Keratinocyte (primary cell): ENCODE data around the gene NLGN1. TPM values are rescaled to one million over a fixed set of nuclear protein-coding genes. Genes with fewer than 3 reads are reported as not detected.

Source experiments
- DNase-seq: peaks from one replicate; pipeline ENCODE4 v3.0.0-alpha.2; 2011; ENCODE audit warnings: low read depth, missing footprints, low spot score
- FAIRE-seq: peaks from 2 replicates; lab custom pipeline; 2011; peaks lifted over from hg19 to GRCh38; lab: Jason Lieb, UNC
- H2AFZ ChIP-seq: 2 replicates; pipeline ENCODE4 v1.6.0; 2012; ENCODE audit warnings: low read length, control low read depth, inconsistent platforms; ENCODE audit not compliant: control insufficient read depth
- H3K27ac ChIP-seq: 2 replicates; pipeline ENCODE4 v1.5.1; 2011; ENCODE audit warnings: low read length; ENCODE audit not compliant: control insufficient read depth, insufficient read depth
- H3K27me3 ChIP-seq: 3 replicates; pipeline ENCODE4 v1.6.0; 2011; ENCODE audit warnings: low read length; ENCODE audit not compliant: control insufficient read depth, insufficient read depth; ENCODE audit errors: extremely low read depth
- H3K36me3 ChIP-seq, 2 experiments: 2 replicates in 1 of 2; 3 replicates in 1 of 2; pipeline ENCODE4 v1.5.1; 2011; ENCODE audit warnings: low read length in 2 of 2, mild to moderate bottlenecking in 1 of 2; ENCODE audit not compliant: control insufficient read depth in 2 of 2, insufficient read depth in 2 of 2; ENCODE audit errors: extremely low read depth in 1 of 2
- H3K4me1 ChIP-seq: 3 replicates; pipeline ENCODE4 v1.5.1; 2011; ENCODE audit warnings: low read length; ENCODE audit not compliant: control insufficient read depth, insufficient read depth; ENCODE audit errors: extremely low read depth
- H3K4me2 ChIP-seq: 3 replicates; pipeline ENCODE4 v1.6.0; 2011; ENCODE audit warnings: low read depth, low read length; ENCODE audit not compliant: control insufficient read depth, insufficient read depth; ENCODE audit errors: extremely low read depth
- H3K4me3 ChIP-seq, 3 experiments: fragments of 200-600 bp in 1 of 3; sonication (generic) in 1 of 3; 2 replicates in 2 of 3; 3 replicates in 1 of 3; pipeline ENCODE4 v1.5.1; 2011 to 2016; ENCODE audit warnings: low read length in 3 of 3, mild to moderate bottlenecking in 3 of 3, control low read depth in 2 of 3, inconsistent platforms in 1 of 3, low read depth in 1 of 3, mixed read lengths in 1 of 3, mixed run types in 1 of 3, moderate library complexity in 1 of 3; ENCODE audit not compliant: control insufficient read depth in 2 of 3, insufficient read depth in 2 of 3; ENCODE audit errors: extremely low read depth in 1 of 3
- H3K79me2 ChIP-seq: 2 replicates; pipeline ENCODE4 v1.6.0; 2012; ENCODE audit warnings: low read length; ENCODE audit not compliant: control insufficient read depth, insufficient read depth
- H3K9ac ChIP-seq: 3 replicates; pipeline ENCODE4 v1.6.0; 2011; ENCODE audit warnings: low read length; ENCODE audit not compliant: control insufficient read depth, insufficient read depth; ENCODE audit errors: extremely low read depth
- H3K9me1 ChIP-seq: 3 replicates; pipeline ENCODE4 v1.6.0; 2011; ENCODE audit warnings: low read length; ENCODE audit not compliant: control insufficient read depth, insufficient read depth; ENCODE audit errors: extremely low read depth
- H3K9me3 ChIP-seq: 2 replicates; pipeline ENCODE4 v1.5.1; 2012; ENCODE audit warnings: low read depth, low read length; ENCODE audit not compliant: control insufficient read depth
- H4K20me1 ChIP-seq: 3 replicates; pipeline ENCODE4 v1.6.0; 2011; ENCODE audit warnings: low read length; ENCODE audit not compliant: control insufficient read depth, insufficient read depth; ENCODE audit errors: extremely low read depth
- CTCF ChIP-seq, 3 experiments: IDR thresholded peaks in 1 of 3; conservative IDR thresholded peaks in 1 of 3; optimal IDR thresholded peaks in 1 of 3; 2 replicates in 2 of 3; 3 replicates in 1 of 3; pipeline versions ENCODE3 to v1.5.1; 2011; ENCODE audit warnings: low read length in 3 of 3, mild to moderate bottlenecking in 3 of 3, moderate library complexity in 2 of 3, control low read depth in 1 of 3, inconsistent platforms in 1 of 3; ENCODE audit not compliant: insufficient read depth in 2 of 3; ENCODE audit errors: extremely low read depth in 1 of 3
- EZH2 ChIP-seq: IDR thresholded peaks from one replicate; pipeline ENCODE4 v1.6.1; 2012; ENCODE audit warnings: inconsistent platforms, mild to moderate bottlenecking, low read length, moderate library complexity
- dilution Hi-C: fragments of 300-500 bp; cut with MboI; formaldehyde crosslinking; loops from one replicate; pipeline ENCODE4 v1.7.0; 2020; ENCODE audit warnings: low sequenced_read_pairs; ENCODE audit not compliant: extremely low pct_ligation_motif_present
- polyA plus RNA-seq, 5 experiments: library from polyadenylated mRNA; depleted of rRNA in 3 of 5; stranded (reverse) in 3 of 5; stranded (forward) in 1 of 5; unstranded in 1 of 5; fragments of >200 nt; gene quantifications; 1 replicate in 1 of 5; 2 replicates in 3 of 5; 3 replicates in 1 of 5; pipeline versions ENCODE4 v1.2.1 to v1.2.3, GENCODE V29; 2011 to 2012; ENCODE audit warnings: missing spikeins in 2 of 5, low read depth in 1 of 5, low replicate concordance in 1 of 5

The NLGN1 gene
- polyA plus RNA-seq, 1 donor (not counting 4 experiments of a cell fraction or from before 2014, with no cell fraction given) = not detected

GRCh38 chr3:173923204-173923603 lies 525.7 kb downstream of the NLGN1 start:
- H3K4me3 ChIP-seq = no peak overlapping the region
- no peak overlapping the region for H3K27ac ChIP-seq
- no peak for TF ChIP-seq CTCF (optimal IDR thresholded peaks at IDR 0.05 in 1 of 3, IDR thresholded peaks at IDR 0.05 in 1 of 3, conservative IDR thresholded peaks at IDR 0.05 in 1 of 3; ENCODE audit: extremely low read depth in 1 of 3, insufficient read depth in 2 of 3, low read length in 3 of 3)
- TF ChIP-seq EZH2 = no peak
- no peak overlapping the region for H2AFZ ChIP-seq
- no peaks in the 10 kb centered on the region for H4K20me1 ChIP-seq
- DNase-seq = no peak
- no peaks in the 10 kb centered on the region for H3K79me2 ChIP-seq
- H3K27me3 ChIP-seq = no peaks in the 10 kb centered on the region
- dilution Hi-C loops = no loop called here
- H3K9me1 ChIP-seq = no peaks in the 10 kb centered on the region
- no peak overlapping the region for H3K9ac ChIP-seq
- FAIRE-seq = no peak
- no peaks in the 10 kb centered on the region for H3K4me1 ChIP-seq
- H3K36me3 ChIP-seq = no peaks in the 10 kb centered on the region
- no peaks in the 10 kb centered on the region for H3K9me3 ChIP-seq
- H3K4me2 ChIP-seq = no peak overlapping the region

- Histone ChIP-seq H3K9me1 (no peaks in the 10 kb centered on the region), H3K4me1 (no peaks in the 10 kb centered on the region), H3K27me3 (no peaks in the 10 kb centered on the region), H3K4me2 (no peak overlapping the region), H4K20me1 (no peaks in the 10 kb centered on the region), H3K27ac (no peak overlapping the region), H3K36me3 (no peaks in the 10 kb centered on the region), H3K79me2 (no peaks in the 10 kb centered on the region), H3K4me3 (no peak overlapping the region), H2AFZ (no peak overlapping the region), H3K9me3 (no peaks in the 10 kb centered on the region), H3K9ac (no peak overlapping the region)
- FAIRE-seq (no peak), DNase-seq (no peak)
- dilution Hi-C loops = no loop called here
- TF ChIP-seq EZH2 (no peak), CTCF (optimal IDR thresholded peaks at IDR 0.05 in 1 of 3, IDR thresholded peaks at IDR 0.05 in 1 of 3, conservative IDR thresholded peaks at IDR 0.05 in 1 of 3; ENCODE audit: extremely low read depth in 1 of 3, insufficient read depth in 2 of 3, low read length in 3 of 3) (no peak)
Observed at GRCh38 chr3:173930251-173930650, 532.7 kb downstream of the NLGN1 start.
